HG03457 (cell line): ENCODE results near the gene KHDRBS2.

ENCODE experiments used
- ATAC-seq: cut with Tn5 transposase; IDR thresholded peaks from one replicate; pipeline ENCODE4 v1.9.1; 2021; ENCODE audit warnings: moderate number of reproducible peaks; ENCODE audit not compliant: unreplicated experiment

Gene KHDRBS2

DNA sequence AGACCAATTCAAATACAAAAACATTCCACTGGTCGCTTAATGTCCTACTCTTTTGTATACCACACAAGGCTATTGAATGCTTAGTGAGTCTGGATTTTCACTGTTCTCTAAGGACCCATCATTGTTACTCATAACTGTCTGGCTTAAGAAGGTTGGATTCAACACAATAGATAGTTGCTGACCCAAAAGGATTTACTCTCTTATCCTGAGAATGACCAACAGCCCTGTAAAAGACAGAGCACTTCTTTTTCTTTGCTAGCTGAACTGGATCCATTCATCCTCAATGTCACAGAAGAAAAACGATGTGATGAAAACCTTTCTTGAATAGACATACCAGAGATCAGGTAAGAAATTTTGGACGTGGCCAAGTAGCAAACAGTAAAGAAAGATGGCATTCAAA lies 645.6 kb downstream of the KHDRBS2 start:
- no peak for ATAC-seq
